Fibroblast of lung (primary cell): Measurements from ENCODE around the gene CCDC7.
"Not testable (repeated sequence)": the region's sequence is repeated elsewhere in the genome, so short reads cannot be mapped to it uniquely, and the experiment has no call there.

Experiments used
- EZH2 ChIP-seq: IDR thresholded peaks from 2 replicates; pipeline ENCODE4 v1.5.1; 2012; ENCODE audit warnings: low read length, control low read depth, mild to moderate bottlenecking; ENCODE audit errors: missing control alignments
- TF ChIP-seq, protein P1 (sequence below), 2 donors: IDR thresholded peaks in 1 of 2; conservative IDR thresholded peaks in 1 of 2; 1 replicate in 1 of 2; 2 replicates in 1 of 2; pipeline ENCODE4 v1.5.1; 2011 to 2012; ENCODE audit warnings: low read length in 2 of 2, control low read depth in 1 of 2, inconsistent platforms in 1 of 2, low read depth in 1 of 2, mild to moderate bottlenecking in 1 of 2

DNA sequence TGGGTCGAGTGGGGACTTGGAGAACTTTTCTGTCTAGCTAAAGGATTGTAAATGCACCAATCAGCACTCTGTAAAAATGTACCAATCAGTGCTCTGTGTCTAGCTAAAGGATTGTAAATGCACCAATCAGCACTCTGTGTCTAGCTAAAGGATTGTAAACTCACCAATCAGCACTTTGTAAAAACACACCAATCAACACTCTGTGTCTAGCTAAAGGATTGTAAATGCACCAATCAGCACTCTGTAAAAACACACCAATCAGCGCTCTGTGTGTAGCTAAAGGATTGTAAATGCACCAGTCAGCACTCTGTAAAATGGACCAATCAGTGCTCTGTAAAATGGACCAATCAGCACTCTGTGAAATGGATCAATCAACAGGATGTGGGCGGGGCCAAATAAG is 155.6 kb downstream of the CCDC7 start:
- TF ChIP-seq, protein P1, sequence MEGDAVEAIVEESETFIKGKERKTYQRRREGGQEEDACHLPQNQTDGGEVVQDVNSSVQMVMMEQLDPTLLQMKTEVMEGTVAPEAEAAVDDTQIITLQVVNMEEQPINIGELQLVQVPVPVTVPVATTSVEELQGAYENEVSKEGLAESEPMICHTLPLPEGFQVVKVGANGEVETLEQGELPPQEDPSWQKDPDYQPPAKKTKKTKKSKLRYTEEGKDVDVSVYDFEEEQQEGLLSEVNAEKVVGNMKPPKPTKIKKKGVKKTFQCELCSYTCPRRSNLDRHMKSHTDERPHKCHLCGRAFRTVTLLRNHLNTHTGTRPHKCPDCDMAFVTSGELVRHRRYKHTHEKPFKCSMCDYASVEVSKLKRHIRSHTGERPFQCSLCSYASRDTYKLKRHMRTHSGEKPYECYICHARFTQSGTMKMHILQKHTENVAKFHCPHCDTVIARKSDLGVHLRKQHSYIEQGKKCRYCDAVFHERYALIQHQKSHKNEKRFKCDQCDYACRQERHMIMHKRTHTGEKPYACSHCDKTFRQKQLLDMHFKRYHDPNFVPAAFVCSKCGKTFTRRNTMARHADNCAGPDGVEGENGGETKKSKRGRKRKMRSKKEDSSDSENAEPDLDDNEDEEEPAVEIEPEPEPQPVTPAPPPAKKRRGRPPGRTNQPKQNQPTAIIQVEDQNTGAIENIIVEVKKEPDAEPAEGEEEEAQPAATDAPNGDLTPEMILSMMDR (conservative IDR thresholded peaks at IDR 0.05 in 1 of 2, IDR thresholded peaks at IDR 0.05 in 1 of 2; ENCODE audit: low read depth in 1 of 2, low read length in 2 of 2) = not testable (repeated sequence)
- not testable (repeated sequence) for TF ChIP-seq EZH2
